ENCODE measurements around the gene KLF14. TPM values are rescaled to one million over a fixed set of nuclear protein-coding genes. Genes with fewer than 3 reads are reported as not detected.

The KLF14 gene
- total RNA-seq, 1 experiment from 2014 or later = not detected

DNA sequence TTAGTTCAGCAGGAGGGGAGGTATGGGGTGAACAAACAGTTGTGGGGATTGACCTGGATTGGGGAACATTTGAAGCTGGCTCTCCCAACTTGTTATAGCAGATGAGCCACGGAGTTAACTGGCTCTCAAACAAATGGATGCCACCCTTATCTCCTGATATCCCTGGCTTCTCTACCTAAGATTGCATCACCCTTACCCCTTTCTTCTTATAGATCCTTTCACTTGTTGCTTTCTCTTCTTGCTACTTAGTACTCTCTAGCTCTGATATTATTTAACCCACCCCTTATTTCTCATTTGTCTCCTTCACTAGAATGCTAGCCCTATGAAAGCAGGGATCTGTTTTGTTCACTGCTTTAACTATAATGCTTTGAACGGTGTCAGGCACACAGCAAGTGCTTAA, 22.3 kb upstream of the KLF14 start:
- POLR2A ChIA-PET = no interaction called here
- Histone ChIP-seq H3K27me3 (replicated peaks; ENCODE audit: control insufficient read depth, insufficient read depth, low read length) (no peaks in the 10 kb centered on the region; the same call in 1 of the 2 replicates), H3K36me3 (ENCODE audit: control insufficient read depth, insufficient read depth, low read length) (no peaks in the 10 kb centered on the region), H3K4me1 (no peaks in the 10 kb centered on the region), H3K9me3 (no peaks in the 10 kb centered on the region), H3K4me3 (ENCODE audit: low read depth, low read length) (no peak overlapping the region)
- Mint-ChIP-seq H3K4me3 (ENCODE audit: unreplicated experiment) (no peak overlapping the region), H3K9me3 (ENCODE audit: unreplicated experiment) (no peaks in the 10 kb centered on the region), H3K27ac (ENCODE audit: unreplicated experiment) (no peak overlapping the region), H3K27me3 (ENCODE audit: insufficient read depth, unreplicated experiment) (peaks cover 17% of the 10 kb centered on the region), H3K36me3 (ENCODE audit: insufficient read depth, unreplicated experiment) (no peaks in the 10 kb centered on the region), H3K4me1 (ENCODE audit: low read depth, unreplicated experiment) (no peaks in the 10 kb centered on the region)
- no peak for DNase-seq
- TF ChIP-seq, protein P1, sequence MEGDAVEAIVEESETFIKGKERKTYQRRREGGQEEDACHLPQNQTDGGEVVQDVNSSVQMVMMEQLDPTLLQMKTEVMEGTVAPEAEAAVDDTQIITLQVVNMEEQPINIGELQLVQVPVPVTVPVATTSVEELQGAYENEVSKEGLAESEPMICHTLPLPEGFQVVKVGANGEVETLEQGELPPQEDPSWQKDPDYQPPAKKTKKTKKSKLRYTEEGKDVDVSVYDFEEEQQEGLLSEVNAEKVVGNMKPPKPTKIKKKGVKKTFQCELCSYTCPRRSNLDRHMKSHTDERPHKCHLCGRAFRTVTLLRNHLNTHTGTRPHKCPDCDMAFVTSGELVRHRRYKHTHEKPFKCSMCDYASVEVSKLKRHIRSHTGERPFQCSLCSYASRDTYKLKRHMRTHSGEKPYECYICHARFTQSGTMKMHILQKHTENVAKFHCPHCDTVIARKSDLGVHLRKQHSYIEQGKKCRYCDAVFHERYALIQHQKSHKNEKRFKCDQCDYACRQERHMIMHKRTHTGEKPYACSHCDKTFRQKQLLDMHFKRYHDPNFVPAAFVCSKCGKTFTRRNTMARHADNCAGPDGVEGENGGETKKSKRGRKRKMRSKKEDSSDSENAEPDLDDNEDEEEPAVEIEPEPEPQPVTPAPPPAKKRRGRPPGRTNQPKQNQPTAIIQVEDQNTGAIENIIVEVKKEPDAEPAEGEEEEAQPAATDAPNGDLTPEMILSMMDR (IDR thresholded peaks at IDR 0.05; ENCODE audit: insufficient read depth in 1 of 2, low read depth in 1 of 2, low read length in 1 of 2, severe bottlenecking in 1 of 2, unreplicated experiment in 1 of 2) = no peak
- no TSS peak for BruUV-seq (replicated peaks)
- intact Hi-C loops (cut with micrococcal nuclease; ENCODE audit: unreplicated experiment) = loop anchor here (10.0 kb wide), 1 partner anchor 272 kb away; no protein-coding TSS in a partner anchor
- CTCF ChIA-PET = interaction anchor here (0.6 kb wide), 1 partner anchor 93 kb away, joined by 6 read pairs; no protein-coding TSS in a partner anchor

DNA sequence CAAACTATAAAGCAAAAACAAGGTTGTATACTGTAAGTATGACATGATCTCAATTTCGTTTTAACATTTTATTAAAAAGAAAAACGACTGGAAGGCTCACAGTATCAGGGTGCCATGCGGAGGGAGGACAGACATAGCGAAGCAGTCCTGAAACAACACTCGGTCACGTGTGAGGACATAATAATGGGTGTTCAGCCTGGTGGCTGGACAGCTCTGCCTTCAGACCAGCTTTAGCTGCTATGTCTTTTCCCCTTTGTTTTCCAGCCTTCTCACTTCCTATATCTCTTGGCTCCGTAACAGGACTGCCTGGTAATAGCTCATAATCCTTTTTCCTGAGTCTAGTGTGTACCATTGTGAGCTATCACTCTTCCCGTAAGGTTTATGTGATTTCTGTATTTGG, 18.4 kb upstream of the KLF14 start:
- Histone ChIP-seq H3K9me3 (no peaks in the 10 kb centered on the region), H3K4me3 (ENCODE audit: low read depth, low read length) (no peak overlapping the region), H3K27me3 (replicated peaks; ENCODE audit: control insufficient read depth, insufficient read depth, low read length) (no peaks in the 10 kb centered on the region; the same call in 1 of the 2 replicates), H3K4me1 (no peaks in the 10 kb centered on the region), H3K36me3 (ENCODE audit: control insufficient read depth, insufficient read depth, low read length) (no peaks in the 10 kb centered on the region)
- H3K9me3 Mint-ChIP-seq (ENCODE audit: unreplicated experiment) = no peaks in the 10 kb centered on the region
- no peaks in the 10 kb centered on the region for H3K36me3 Mint-ChIP-seq (ENCODE audit: insufficient read depth, unreplicated experiment)
- H3K27ac Mint-ChIP-seq (ENCODE audit: unreplicated experiment) = no peak overlapping the region
- intact Hi-C loops (cut with micrococcal nuclease; ENCODE audit: unreplicated experiment) = loop anchor here (10.0 kb wide), 1 partner anchor 268 kb away; no protein-coding TSS in a partner anchor
- TF ChIP-seq, protein P1 (IDR thresholded peaks at IDR 0.05; ENCODE audit: insufficient read depth in 1 of 2, low read depth in 1 of 2, low read length in 1 of 2, severe bottlenecking in 1 of 2, unreplicated experiment in 1 of 2) = no peak
- no peaks in the 10 kb centered on the region for H3K4me1 Mint-ChIP-seq (ENCODE audit: low read depth, unreplicated experiment)
- POLR2A ChIA-PET = no interaction called here
- no TSS peak for BruUV-seq (replicated peaks)
- H3K27me3 Mint-ChIP-seq (ENCODE audit: insufficient read depth, unreplicated experiment) = peaks cover 19% of the 10 kb centered on the region
- CTCF ChIA-PET = no interaction called here
- no peak for DNase-seq
- H3K4me3 Mint-ChIP-seq (ENCODE audit: unreplicated experiment) = no peak overlapping the region

DNA sequence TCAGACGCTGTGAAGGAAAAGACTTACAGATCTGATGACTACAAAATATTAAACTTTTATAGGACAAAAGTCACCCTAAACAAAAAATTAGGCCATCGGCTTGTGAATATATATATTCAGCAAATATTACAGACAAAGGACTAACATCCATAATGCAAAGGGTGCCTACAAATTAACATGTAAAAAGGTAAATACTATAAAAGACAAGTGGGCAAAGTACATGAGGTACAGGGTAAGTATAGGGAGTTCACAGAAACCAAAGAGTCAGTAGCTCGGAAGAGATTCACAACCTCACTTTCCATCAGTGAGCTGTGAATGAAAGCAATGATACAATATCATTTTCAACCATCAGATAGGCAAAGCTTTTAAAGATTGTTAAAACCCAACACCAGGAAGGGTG, 16.7 kb upstream of the KLF14 start:
- Mint-ChIP-seq H3K36me3 (ENCODE audit: insufficient read depth, unreplicated experiment) (no peaks in the 10 kb centered on the region), H3K4me1 (ENCODE audit: low read depth, unreplicated experiment) (no peaks in the 10 kb centered on the region), H3K4me3 (ENCODE audit: unreplicated experiment) (no peak overlapping the region), H3K9me3 (ENCODE audit: unreplicated experiment) (no peaks in the 10 kb centered on the region), H3K27ac (ENCODE audit: unreplicated experiment) (no peak overlapping the region), H3K27me3 (ENCODE audit: insufficient read depth, unreplicated experiment) (peaks cover 21% of the 10 kb centered on the region)
- TF ChIP-seq, protein P1 (IDR thresholded peaks at IDR 0.05; ENCODE audit: insufficient read depth in 1 of 2, low read depth in 1 of 2, low read length in 1 of 2, severe bottlenecking in 1 of 2, unreplicated experiment in 1 of 2) = no peak
- no TSS peak for BruUV-seq (replicated peaks)
- CTCF ChIA-PET = no interaction called here
- Histone ChIP-seq H3K4me3 (ENCODE audit: low read depth, low read length) (no peak overlapping the region), H3K27me3 (replicated peaks; ENCODE audit: control insufficient read depth, insufficient read depth, low read length) (no peaks in the 10 kb centered on the region; the same call in 1 of the 2 replicates), H3K9me3 (no peaks in the 10 kb centered on the region), H3K36me3 (ENCODE audit: control insufficient read depth, insufficient read depth, low read length) (no peaks in the 10 kb centered on the region), H3K4me1 (no peaks in the 10 kb centered on the region)
- no peak for DNase-seq
- POLR2A ChIA-PET = no interaction called here
- intact Hi-C loops (cut with micrococcal nuclease; ENCODE audit: unreplicated experiment) = loop anchor here (10.0 kb wide), 1 partner anchor 266 kb away; no protein-coding TSS in a partner anchor

Data from Caco-2 (cell line).